Right renal pelvis (tissue), 4 donors: ENCODE data around the gene CLDND1. TPM values are rescaled to one million over a fixed set of nuclear protein-coding genes. Genes with fewer than 3 reads are reported as not detected.

ENCODE experiments used
- DNase-seq, 4 donors: peaks; one replicate each; pipeline ENCODE4 v3.0.0-alpha.2; 2013; ENCODE audit warnings: low read depth in 4 of 4, low spot score in 3 of 4, missing footprints in 1 of 4
- polyA plus RNA-seq, 4 donors: library from polyadenylated mRNA; unstranded; fragments of 120-200 nt; gene quantifications; one replicate each; pipeline ENCODE4 v1.2.1, GENCODE V29; 2013; ENCODE audit not compliant: insufficient read length in 4 of 4

CLDND1 gene
- polyA plus RNA-seq, 4 donors = 162 to 189 (median 173) TPM

GRCh38 chr3:98552232-98553020 lies 29.7 kb upstream of the CLDND1 start:
- no peak for DNase-seq

GRCh38 chr3:98551754-98552153 lies 29.1 kb upstream of the CLDND1 start:
- no peak for DNase-seq

GRCh38 chr3:98551236-98551635 lies 28.5 kb upstream of the CLDND1 start:
- no peak for DNase-seq

GRCh38 chr3:98550833-98551232 lies 28.1 kb upstream of the CLDND1 start:
- no peak for DNase-seq

- DNase-seq = no peak
Observed at GRCh38 chr3:98548544-98548943, 25.8 kb upstream of the CLDND1 start.

GRCh38 chr3:98545940-98546339 lies 23.2 kb upstream of the CLDND1 start:
- no peak for DNase-seq

- no peak for DNase-seq
Observed at GRCh38 chr3:98542623-98543022, 19.9 kb upstream of the CLDND1 start.

- DNase-seq = no peak
Observed at GRCh38 chr3:98541695-98542094, 19.0 kb upstream of the CLDND1 start.

- no peak for DNase-seq
Observed at GRCh38 chr3:98540346-98540745, 17.6 kb upstream of the CLDND1 start.

GRCh38 chr3:98536456-98537017 lies 13.8 kb upstream of the CLDND1 start:
- DNase-seq = no peak

- no peak for DNase-seq
Observed at GRCh38 chr3:98534734-98535133, 12.0 kb upstream of the CLDND1 start.

GRCh38 chr3:98534168-98534567 lies 11.5 kb upstream of the CLDND1 start:
- DNase-seq = no peak

- no peak for DNase-seq
Observed at GRCh38 chr3:98532709-98533571, 10.2 kb upstream of the CLDND1 start.

GRCh38 chr3:98532275-98532637 lies 9.6 kb upstream of the CLDND1 start:
- no peak for DNase-seq

GRCh38 chr3:98531622-98532274 lies 9.0 kb upstream of the CLDND1 start, which contains the start of gene GPR15:
Gene GPR15 (plus strand): TSS chr3:98531978. CDS start chr3:98532034, 56 bp downstream.
- DNase-seq = no peak

- DNase-seq = no peak
Observed at GRCh38 chr3:98530676-98531075, 8.0 kb upstream of the CLDND1 start.

GRCh38 chr3:98529856-98530459 lies 7.3 kb upstream of the CLDND1 start:
- DNase-seq = no peak

- no peak for DNase-seq
Observed at GRCh38 chr3:98528474-98529346, 6.0 kb upstream of the CLDND1 start.

GRCh38 chr3:98525494-98525893 lies 2.8 kb upstream of the CLDND1 start:
- DNase-seq = no peak
